Measurements from ENCODE around the gene CAPN8. TPM values are rescaled to one million over a fixed set of nuclear protein-coding genes. Genes with fewer than 3 reads are reported as not detected.

CAPN8 gene
- total RNA-seq, 1 donor from 2014 or later: not detected

DNA sequence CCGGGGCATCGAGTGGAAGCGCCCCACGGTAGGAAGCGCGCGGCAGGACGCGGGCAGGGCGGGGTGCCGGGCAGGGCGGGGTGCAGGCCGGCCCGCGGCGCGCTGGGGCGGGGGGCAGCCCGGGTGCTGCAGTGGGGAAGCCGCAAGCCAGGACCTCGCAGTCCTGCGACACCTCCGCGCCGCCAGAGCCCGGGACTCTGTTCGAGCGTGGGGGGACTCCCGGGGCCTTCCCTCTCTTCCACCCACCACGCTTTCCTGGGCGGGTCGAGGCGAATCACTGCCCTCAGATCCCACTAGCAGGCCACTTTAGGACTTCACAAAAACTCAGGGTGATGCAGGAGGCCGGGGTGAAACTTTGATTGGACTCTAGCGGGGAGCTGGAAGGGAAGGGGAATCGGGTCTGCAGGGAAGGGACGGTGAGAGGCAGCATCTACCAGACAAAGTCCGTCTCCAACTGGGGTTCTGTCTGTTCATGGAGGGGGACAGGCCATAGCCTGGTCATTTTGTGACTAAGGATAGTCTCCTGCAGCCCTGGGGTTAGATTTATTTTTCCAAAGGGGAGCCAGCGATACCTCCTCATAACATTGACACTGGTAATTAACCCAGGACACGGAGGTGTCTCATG lies 47.5 kb upstream of the CAPN8 start:
- Histone ChIP-seq H3K4me1 (ENCODE audit: insufficient read depth, low read length) (peaks cover 62% of the 10 kb centered on the region), H3K27ac (ENCODE audit: low read depth, low read length) (peak overlapping the region; percentile 95), H3K9me3 (ENCODE audit: insufficient read depth, low read depth, low read length) (no peaks in the 10 kb centered on the region), H3K4me3 (ENCODE audit: insufficient read depth, low read depth, low read length) (peak overlapping the region; percentile 98), H3K27me3 (ENCODE audit: insufficient read depth, low read length) (no peaks in the 10 kb centered on the region), H3K36me3 (ENCODE audit: insufficient read depth, low read length) (peaks cover 17% of the 10 kb centered on the region), H3K4me2 (ENCODE audit: low read length) (peak overlapping the region; percentile 96), H3K9ac (ENCODE audit: low read length) (peak overlapping the region; percentile 97), H2AFZ (ENCODE audit: low read depth, low read length) (no peak overlapping the region), H3K79me2 (ENCODE audit: insufficient read depth, low read length) (peaks cover 66% of the 10 kb centered on the region), H4K20me1 (ENCODE audit: insufficient read depth, low read length) (peaks cover 45% of the 10 kb centered on the region)
- TF ChIP-seq EZH2 (IDR thresholded peaks at IDR 0.05; ENCODE audit: insufficient read depth, low read length): no peak
- TF ChIP-seq, protein P1, sequence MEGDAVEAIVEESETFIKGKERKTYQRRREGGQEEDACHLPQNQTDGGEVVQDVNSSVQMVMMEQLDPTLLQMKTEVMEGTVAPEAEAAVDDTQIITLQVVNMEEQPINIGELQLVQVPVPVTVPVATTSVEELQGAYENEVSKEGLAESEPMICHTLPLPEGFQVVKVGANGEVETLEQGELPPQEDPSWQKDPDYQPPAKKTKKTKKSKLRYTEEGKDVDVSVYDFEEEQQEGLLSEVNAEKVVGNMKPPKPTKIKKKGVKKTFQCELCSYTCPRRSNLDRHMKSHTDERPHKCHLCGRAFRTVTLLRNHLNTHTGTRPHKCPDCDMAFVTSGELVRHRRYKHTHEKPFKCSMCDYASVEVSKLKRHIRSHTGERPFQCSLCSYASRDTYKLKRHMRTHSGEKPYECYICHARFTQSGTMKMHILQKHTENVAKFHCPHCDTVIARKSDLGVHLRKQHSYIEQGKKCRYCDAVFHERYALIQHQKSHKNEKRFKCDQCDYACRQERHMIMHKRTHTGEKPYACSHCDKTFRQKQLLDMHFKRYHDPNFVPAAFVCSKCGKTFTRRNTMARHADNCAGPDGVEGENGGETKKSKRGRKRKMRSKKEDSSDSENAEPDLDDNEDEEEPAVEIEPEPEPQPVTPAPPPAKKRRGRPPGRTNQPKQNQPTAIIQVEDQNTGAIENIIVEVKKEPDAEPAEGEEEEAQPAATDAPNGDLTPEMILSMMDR (IDR thresholded peaks at IDR 0.05; ENCODE audit: insufficient read depth, low read depth, low read length): no peak
- no peaks in the 10 kb centered on the region for H3K9me3 Mint-ChIP-seq (ENCODE audit: unreplicated experiment)
- DNase-seq (ENCODE audit: low read depth) (no peak), FAIRE-seq (no peak)
- peak overlapping the region; percentile 87 for H3K4me3 Mint-ChIP-seq (ENCODE audit: unreplicated experiment)
- no peaks in the 10 kb centered on the region for H3K27me3 Mint-ChIP-seq (ENCODE audit: low read depth, unreplicated experiment)
- H3K36me3 Mint-ChIP-seq (ENCODE audit: low read depth, unreplicated experiment): peaks cover 17% of the 10 kb centered on the region
- H3K4me1 Mint-ChIP-seq (ENCODE audit: low read depth, unreplicated experiment): peaks cover 58% of the 10 kb centered on the region
- H3K27ac Mint-ChIP-seq (ENCODE audit: unreplicated experiment): peak overlapping the region; percentile 98

DNA sequence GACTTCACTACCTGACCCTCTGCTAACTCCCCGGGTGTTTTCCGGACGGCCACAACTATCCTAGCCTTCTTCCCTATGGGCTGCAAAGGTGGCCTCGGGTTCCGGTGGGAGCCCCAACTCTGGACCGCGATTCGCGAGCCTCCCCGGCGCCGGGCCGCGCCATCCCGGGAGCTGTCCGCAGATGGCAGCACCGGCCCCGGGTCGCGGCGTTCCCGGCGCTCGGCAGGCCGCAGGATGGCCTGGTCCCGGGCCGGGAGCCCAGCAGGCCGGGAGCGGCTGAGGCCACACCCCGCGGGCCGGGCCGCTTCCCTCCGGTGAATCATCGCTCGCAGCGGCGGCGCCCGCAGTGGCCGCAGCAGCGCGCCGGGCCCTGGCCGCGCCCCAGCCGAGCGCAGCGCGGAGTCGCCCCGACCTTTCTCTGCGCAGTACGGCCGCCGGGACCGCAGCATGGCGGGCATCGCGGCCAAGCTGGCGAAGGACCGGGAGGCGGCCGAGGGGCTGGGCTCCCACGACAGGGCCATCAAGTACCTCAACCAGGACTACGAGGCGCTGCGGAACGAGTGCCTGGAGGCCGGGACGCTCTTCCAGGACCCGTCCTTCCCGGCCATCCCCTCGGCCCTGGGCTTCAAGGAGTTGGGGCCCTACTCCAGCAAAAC lies 46.8 kb upstream of the CAPN8 start, which contains the start of gene CAPN2:
Gene CAPN2, plus strand, starts transcription at position 346 of the 656 bp plus-strand sequence. Its CDS starts 102 bp downstream, at position 448.
- Histone ChIP-seq H3K79me2 (ENCODE audit: insufficient read depth, low read length) (peaks cover 59% of the 10 kb centered on the region), H3K4me2 (ENCODE audit: low read length) (peak within 1 kb of the TSS; percentile 96), H3K27ac (ENCODE audit: low read depth, low read length) (peak within 1 kb of the TSS; percentile 95), H2AFZ (ENCODE audit: low read depth, low read length) (peak within 1 kb of the TSS; percentile 37), H3K4me3 (ENCODE audit: insufficient read depth, low read depth, low read length) (peak within 1 kb of the TSS; percentile 98), H3K9ac (ENCODE audit: low read length) (peak within 1 kb of the TSS; percentile 97), H3K4me1 (ENCODE audit: insufficient read depth, low read length) (peaks cover 62% of the 10 kb centered on the region), H3K27me3 (ENCODE audit: insufficient read depth, low read length) (no peaks in the 10 kb centered on the region), H3K9me3 (ENCODE audit: insufficient read depth, low read depth, low read length) (no peaks in the 10 kb centered on the region), H4K20me1 (ENCODE audit: insufficient read depth, low read length) (peaks cover 39% of the 10 kb centered on the region), H3K36me3 (ENCODE audit: insufficient read depth, low read length) (peaks cover 11% of the 10 kb centered on the region)
- FAIRE-seq: no peak
- TF ChIP-seq, protein P1 (IDR thresholded peaks at IDR 0.05; ENCODE audit: insufficient read depth, low read depth, low read length): peak; percentile 15
- TF ChIP-seq EZH2 (IDR thresholded peaks at IDR 0.05; ENCODE audit: insufficient read depth, low read length): no peak
- DNase-seq (ENCODE audit: low read depth): peak; percentile 74
- peaks cover 16% of the 10 kb centered on the region for H3K36me3 Mint-ChIP-seq (ENCODE audit: low read depth, unreplicated experiment)
- no peaks in the 10 kb centered on the region for H3K27me3 Mint-ChIP-seq (ENCODE audit: low read depth, unreplicated experiment)
- peak within 1 kb of the TSS; percentile 98 for H3K27ac Mint-ChIP-seq (ENCODE audit: unreplicated experiment)
- H3K9me3 Mint-ChIP-seq (ENCODE audit: unreplicated experiment): no peaks in the 10 kb centered on the region
- peak within 1 kb of the TSS; percentile 87 for H3K4me3 Mint-ChIP-seq (ENCODE audit: unreplicated experiment)
- H3K4me1 Mint-ChIP-seq (ENCODE audit: low read depth, unreplicated experiment): peaks cover 58% of the 10 kb centered on the region
